Thyroid gland (tissue), 4 donors: ENCODE results near the gene HIVEP3.

Source experiments
- CTCF ChIP-seq, 6 experiments: fragments of 200-600 bp in 3 of 6; fragments of 450-650 bp in 3 of 6; sonication (generic) in 3 of 6; IDR thresholded peaks; one replicate each; pipeline ENCODE4 v1.5.1; 2016 to 2019; ENCODE audit warnings: antibody characterized with exemption in 6 of 6, mild to moderate bottlenecking in 2 of 6, inconsistent platforms in 1 of 6, moderate library complexity in 1 of 6
- POLR2A ChIP-seq, 2 donors: fragments of 450-650 bp; IDR thresholded peaks; one replicate each; pipeline ENCODE4 v1.6.1; 2017; ENCODE audit warnings: antibody characterized with exemption in 2 of 2, mild to moderate bottlenecking in 2 of 2, moderate library complexity in 1 of 2

GRCh38 chr1:41536361-41536802, 382.3 kb downstream of the HIVEP3 start:
- TF ChIP-seq CTCF (IDR thresholded peaks at IDR 0.05): no peak
- TF ChIP-seq POLR2A (IDR thresholded peaks at IDR 0.05): no peak
